HG03571 (cell line): ENCODE data around the gene TBKBP1.
A peak's percentile ranks its signal among the peaks of the same experiment; 100 is the strongest.
"Not testable (repeated sequence)": the region's sequence is repeated elsewhere in the genome, so short reads cannot be mapped to it uniquely, and the experiment has no call there.

ENCODE experiments used
- ATAC-seq: cut with Tn5 transposase; IDR thresholded peaks from one replicate; pipeline ENCODE4 v1.9.1; 2021; ENCODE audit not compliant: unreplicated experiment

The TBKBP1 gene

DNA sequence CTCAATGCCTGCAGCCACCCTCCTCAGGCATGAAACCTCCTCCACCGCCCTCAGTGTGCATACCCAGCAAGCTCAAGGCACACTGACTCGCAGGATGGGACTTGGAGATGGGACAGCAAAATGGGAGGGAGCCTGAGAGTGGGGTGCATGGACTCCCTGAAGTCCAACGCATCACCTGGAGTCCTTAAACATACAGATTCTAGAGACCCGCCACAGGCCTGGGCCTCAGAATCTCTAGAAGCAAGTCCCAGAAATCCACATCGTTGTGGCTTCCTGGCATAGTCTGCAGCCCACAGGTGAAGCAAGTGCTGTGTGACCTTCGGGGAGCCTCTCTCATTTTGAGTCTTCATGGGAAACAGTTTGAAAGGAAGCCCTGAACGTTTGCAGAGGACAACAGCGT, 35.5 kb downstream of the TBKBP1 start:
- ATAC-seq = no peak

DNA sequence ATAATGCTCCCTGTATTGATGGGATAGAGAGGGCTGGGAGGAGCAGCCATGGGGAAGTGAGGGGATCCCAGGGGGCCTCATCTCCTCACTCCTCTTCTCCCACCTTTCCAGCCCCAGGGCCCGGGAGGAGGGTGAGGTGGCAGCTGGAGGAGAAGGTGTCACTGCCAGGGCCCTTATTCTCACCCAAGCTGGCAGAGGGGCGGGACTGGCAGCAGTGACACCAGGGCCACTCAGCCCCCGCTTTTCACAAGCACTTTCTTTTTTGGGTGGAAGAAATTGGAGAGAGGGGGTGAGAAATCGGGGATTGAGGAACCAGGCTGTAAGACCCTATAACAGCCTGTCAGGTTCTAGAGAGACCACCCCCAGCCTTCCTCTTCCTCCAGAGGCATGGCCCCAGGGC, 36.7 kb downstream of the TBKBP1 start:
- no peak for ATAC-seq

DNA sequence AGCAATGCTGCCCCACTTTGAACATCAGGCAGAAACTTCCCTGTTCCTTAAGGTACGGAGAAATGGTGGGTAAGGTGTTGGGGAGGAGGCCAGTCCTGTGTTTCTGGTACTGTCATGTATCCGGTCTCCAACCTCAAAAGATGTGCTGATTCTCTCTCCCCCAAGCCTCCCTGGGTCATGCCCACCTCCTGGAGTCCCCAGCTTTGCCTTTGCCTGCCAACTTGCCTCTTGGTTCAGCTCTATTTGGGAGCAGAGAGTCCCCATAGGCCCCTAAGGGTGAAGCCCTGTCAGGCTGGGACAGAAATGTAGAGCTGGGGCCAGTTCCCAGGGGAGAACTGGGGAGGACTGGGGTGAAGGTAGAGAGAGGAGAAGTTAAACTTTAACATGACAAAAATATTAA, 37.4 kb downstream of the TBKBP1 start:
- ATAC-seq = no peak

DNA sequence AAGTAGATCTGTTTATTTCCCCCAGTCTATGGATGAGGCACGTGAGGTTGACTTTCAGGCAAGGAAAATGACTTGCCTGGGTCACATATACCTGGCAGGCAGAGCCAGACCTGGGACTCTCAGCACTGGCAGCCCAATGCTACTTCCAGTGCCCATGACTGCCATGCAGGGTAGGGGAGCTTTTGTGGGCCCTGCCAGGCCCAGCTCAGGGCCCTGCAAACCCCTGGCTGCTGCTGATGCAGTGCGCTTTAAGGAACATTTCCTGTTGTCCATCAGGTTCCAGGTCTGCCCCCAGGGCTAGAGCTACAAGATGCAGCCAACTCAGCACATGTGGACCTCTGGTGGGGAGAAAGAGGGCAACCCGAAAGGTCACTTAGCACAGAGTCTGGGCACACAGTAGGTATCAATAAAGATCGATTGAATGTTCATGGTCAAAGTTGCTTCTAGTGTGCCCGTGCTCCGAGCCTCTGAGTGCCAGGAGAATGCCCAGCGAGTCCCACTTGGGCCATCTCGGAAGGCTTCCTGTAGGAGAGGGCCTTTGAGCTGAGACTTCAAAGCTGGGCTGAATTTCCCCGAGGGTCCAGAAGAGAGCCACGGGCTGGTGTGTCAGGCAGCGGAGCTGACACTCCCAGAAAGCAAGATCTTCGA, 38.6 kb downstream of the TBKBP1 start:
- ATAC-seq = no peak

DNA sequence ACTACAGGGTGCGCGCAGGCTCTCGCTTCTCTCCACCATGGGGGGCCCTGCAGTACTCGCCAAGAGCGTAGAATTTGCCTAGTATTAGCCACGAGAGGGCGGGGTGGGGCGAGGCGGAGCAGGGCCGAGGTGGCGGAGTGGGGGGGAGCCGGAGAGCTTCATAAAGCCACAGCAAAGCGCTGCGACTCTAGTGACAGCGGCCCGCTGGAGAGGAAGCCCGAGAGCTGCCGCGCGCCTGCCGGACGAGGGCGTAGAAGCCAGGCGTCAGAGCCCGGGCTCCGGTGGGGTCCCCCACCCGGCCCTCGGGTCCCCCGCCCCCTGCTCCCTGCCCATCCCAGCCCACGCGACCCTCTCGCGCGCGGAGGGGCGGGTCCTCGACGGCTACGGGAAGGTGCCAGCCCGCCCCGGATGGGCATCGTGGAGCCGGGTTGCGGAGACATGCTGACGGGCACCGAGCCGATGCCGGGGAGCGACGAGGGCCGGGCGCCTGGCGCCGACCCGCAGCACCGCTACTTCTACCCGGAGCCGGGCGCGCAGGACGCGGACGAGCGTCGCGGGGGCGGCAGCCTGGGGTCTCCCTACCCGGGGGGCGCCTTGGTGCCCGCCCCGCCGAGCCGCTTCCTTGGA, 39.2 kb downstream of the TBKBP1 start, which contains the start of gene TBX21:
Gene TBX21, plus strand, starts transcription at position 190 of the 627 bp plus-strand sequence. Its CDS starts 219 bp downstream, at position 409.
- peak; percentile 45 for ATAC-seq

DNA sequence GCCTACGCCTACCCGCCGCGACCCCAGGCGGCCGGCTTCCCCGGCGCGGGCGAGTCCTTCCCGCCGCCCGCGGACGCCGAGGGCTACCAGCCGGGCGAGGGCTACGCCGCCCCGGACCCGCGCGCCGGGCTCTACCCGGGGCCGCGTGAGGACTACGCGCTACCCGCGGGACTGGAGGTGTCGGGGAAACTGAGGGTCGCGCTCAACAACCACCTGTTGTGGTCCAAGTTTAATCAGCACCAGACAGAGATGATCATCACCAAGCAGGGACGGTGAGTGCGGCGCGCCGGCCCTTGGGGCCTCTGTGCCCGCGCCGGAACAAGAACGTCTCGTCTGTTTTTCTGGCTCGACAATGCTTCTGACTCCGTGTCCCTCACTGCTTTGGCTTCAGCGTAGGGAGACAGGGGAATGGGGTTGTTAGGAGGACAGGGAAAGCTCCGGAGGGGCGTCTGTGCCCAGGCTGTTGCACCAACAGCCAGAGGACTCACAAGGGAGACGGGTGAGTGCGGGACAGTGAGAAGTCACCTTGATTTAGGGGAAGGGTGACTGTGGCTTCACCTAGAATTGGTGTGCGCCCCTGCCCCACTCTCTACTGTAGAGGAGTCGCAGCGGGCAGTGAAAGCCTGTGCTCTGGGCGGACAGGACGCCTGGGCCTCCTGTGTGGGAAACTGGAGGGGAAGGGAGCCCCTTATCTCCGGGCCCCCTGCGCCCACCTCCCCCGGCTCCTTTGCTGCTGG, 39.9 kb downstream of the TBKBP1 start:
- peak; percentile 11 for ATAC-seq

DNA sequence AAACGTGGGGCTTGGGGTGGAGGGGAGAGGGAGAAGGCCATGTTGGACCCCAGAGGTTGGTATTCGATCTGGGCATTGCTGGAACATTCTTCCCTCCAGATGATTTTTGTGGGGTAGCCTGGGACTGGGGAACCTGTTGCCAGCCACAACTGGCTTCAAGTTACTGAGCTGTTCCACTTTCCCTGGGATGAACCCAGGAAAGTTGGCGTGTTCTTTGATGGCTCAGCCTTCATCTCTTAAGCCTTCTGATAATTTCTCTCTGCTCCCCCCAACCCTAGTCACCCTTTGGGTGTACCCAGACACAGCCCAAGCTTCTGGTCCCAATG, 41.1 kb downstream of the TBKBP1 start:
- ATAC-seq = no peak

DNA sequence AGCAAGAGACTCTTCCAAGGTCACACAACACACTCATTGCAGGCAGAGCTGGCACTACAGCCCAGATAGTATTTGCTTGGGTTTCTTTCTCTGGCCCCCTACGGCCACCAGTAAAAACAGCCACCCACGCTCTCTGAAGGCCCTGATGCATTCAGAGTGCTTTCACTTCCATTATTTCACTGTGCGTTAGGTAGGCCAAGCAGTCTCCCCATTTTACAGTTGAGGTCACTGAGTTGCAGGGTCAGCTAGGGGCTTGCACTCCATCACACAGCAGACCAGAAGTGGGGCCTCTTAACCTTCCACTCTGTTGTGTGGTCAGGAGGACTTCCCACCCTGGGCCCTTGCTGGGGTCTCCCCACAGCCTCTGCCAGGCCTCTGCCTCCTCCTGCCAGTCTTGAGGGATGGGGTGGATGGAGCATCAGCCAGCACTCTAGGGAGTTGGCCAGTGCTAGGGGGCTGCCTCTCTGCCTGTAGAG, 41.6 kb downstream of the TBKBP1 start:
- peak; percentile 41 for ATAC-seq

DNA sequence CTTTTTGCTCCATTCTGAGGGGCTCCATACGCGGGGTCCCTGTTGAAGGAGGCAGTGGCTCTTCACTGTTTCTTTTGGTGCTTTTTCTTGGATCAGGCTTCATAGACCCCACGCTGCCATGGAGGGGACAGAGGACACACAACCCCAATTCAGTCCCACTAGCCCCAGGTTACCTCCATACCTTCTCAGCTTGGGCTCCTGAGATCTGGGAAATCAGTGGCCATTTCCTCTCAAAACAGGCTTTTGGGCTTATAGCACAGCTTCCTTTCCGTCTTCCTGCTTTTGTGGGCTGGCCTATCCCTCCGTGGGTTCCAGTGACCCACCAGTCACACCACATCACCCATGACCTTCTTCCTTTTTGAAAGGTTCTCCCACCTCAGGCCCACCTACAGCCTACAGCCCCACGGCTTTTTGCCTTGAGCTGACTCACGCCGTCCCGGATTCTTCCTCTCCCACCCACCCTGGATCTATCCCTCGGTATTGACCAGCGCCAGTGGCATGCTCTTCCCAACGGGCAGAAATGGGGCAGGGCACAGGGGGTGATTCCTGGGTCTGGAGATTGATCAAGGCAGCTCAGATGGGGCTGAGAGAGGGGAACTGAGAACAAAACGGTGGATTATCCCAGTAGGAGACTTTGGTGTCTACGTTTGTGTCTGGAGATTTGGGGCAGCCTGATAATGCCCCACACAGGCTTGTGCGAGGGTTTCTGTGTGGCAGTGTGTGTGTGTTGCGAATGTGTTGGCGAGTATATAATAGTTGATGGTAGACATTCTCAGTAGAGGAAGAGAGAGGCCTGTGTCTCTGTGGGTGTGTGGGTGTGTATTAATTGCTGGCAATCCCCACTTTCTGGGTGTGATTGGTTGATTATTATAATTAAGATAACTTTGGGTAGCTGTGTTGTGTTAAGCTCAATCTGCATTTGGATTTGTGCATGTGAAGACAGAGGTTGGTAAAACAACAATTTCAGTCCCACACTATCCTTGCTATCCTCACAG, 42.8 kb downstream of the TBKBP1 start:
- ATAC-seq = no peak

DNA sequence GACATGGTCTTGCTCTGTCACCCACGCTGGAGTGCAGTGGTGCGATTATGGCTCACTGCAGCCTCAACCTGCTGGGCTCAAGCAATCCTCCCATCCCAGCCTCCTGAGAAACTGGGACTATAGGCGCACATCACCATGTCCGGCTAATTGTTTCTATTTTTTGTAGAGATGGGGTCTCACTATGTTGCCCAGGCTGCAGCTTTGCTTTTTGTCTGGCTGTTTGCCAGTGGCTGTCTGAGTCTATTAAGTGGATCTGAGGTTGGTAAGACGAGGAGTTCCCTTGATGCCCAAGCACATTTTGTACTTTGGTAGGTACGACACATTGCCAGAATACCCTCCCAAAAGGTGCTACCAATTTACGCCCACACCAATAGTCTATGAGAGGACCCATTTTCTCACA, 44.2 kb downstream of the TBKBP1 start:
- no peak for ATAC-seq

DNA sequence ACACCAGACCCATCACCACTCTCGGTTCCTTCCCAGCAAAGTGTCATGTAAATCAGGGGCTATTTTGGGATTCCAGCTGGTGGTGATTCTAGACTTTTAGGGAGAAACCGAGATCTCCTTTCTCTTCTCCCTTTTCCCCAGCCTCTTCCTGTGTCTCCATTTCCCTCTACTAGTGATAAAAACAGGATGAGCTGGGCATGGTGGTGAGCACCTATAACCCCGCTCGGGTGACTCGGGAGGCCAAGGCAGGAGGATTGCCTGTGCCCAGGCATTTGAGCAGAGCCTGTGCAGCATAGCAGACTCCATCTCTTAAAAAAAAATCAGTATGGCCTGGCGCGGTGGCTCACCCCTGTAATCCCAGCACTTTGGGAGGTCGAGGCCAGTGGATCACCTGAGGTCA, 45.2 kb downstream of the TBKBP1 start:
- no peak for ATAC-seq

DNA sequence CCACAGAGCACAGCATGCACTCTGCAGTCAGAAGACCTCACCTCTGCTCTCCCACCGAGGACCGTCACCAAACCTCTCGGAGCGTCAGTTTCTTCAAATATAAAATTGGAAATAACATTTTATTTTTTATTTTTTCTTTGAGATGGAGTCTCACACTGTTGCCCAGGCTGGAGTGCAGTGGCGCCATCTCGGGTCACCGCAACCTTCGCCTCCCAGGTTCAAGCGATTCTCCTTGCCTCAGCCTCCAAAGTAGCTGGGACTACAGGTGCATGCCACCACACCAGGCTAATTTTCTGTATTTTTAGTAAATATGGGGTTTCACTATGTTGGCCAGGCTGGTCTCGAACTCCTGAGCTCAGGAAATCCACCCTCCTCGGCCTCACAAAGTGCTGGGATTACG, 46.0 kb downstream of the TBKBP1 start:
- ATAC-seq = not testable (repeated sequence)

DNA sequence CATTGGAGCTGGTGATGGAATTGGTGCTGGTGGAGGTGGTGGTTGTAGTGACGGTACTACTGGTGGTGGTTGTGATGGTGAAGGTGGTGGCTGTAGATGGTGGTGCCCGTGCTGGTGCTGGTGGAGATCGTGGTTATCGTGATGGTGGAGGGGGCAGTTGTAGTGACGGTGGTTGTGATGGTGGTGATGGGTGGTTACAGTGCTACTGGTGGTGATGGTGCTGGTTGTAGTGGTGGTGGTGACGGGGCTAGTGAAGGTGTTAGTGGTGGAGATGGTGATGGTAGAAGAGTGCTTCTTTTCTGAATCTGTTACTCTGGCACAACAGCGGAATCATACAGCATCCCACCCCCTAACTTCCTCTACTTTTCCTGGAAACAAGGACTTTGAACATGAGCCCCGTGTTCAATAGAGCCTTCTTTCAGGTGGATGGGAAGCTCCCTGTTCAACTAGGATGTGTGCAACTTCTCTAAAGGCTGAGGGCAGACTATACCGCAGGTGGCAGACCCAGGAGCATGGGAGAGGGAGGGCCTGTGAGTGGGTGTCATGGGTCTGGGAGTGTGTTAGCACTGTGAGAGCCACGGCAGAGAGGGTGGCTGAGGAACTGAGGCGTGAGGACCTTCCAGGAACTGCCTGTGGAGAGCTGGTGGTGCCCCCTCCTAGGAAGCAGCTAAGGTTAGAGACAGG, 47.3 kb downstream of the TBKBP1 start:
- no peak for ATAC-seq

DNA sequence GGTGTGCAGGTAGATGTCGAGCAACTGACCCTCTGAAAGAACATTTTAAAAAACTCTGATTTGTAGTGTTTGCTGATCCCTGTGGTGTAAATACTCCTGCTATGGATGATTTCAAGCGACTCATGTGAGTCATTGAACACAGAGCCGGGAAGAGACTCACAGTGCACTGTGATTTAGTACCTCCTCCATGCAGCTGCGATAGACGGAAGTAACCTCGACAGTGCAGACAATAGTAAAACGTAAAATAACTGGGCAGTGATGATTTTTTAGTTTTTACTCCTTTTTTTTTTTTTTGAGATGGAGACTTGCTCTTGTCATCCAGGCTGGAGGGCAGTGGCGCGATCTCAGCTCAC, 47.8 kb downstream of the TBKBP1 start:
- ATAC-seq = no peak

DNA sequence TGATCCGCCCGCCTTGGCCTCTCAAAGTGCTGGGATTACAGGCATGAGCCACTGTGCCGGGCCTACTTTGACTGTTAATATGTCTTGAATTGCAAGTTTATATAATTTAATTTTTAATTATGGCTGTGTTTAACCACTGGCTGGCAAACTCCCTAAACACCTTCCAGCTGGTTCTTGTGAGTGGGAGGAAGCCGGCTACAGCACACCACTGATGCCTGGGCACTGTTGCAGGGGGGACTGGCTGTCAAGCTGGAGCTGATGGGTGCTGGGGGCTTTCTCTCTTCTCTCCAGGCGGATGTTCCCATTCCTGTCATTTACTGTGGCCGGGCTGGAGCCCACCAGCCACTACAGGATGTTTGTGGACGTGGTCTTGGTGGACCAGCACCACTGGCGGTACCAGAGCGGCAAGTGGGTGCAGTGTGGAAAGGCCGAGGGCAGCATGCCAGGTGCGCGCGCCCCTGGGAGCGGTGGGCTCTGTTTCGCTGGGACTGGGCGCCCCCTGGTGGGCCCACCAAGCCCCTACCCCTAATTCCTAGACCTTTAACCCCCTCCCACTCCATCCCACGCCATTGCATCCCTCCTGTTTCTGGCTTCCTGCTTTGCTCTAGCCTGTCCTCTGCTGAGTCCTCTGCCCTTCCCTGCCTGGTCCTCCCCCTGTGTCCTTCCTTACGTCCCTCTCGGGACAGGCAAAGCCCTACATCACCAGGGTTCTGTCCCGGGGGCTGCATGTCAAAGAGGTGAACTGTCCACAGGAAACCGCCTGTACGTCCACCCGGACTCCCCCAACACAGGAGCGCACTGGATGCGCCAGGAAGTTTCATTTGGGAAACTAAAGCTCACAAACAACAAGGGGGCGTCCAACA, 48.6 kb downstream of the TBKBP1 start:
- no peak for ATAC-seq

DNA sequence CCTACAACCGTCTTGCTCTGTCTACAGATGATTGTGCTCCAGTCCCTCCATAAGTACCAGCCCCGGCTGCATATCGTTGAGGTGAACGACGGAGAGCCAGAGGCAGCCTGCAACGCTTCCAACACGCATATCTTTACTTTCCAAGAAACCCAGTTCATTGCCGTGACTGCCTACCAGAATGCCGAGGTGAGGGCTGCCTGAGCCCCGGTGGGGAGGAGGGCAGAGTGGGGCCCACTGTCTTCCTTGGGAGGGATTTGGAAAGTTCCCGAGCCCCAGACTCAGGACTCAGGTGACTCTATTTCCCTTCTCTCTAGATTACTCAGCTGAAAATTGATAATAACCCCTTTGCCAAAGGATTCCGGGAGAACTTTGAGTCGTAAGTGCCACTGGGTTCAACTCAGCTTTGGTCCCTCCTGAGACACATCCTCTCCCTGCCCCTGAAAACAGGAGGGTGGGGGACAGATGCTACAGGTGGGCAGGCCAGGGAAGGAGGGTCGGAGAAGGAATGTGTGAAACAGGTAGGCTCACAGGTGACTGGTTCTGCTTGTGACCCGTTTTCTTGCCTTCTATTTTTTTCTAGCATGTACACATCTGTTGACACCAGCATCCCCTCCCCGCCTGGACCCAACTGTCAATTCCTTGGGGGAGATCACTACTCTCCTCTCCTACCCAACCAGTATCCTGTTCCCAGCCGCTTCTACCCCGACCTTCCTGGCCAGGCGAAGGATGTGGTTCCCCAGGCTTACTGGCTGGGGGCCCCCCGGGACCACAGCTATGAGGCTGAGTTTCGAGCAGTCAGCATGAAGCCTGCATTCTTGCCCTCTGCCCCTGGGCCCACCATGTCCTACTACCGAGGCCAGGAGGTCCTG, 50.4 kb downstream of the TBKBP1 start:
- ATAC-seq = no peak

DNA sequence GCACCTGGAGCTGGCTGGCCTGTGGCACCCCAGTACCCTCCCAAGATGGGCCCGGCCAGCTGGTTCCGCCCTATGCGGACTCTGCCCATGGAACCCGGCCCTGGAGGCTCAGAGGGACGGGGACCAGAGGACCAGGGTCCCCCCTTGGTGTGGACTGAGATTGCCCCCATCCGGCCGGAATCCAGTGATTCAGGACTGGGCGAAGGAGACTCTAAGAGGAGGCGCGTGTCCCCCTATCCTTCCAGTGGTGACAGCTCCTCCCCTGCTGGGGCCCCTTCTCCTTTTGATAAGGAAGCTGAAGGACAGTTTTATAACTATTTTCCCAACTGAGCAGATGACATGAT, 51.0 kb downstream of the TBKBP1 start:
- no peak for ATAC-seq

DNA sequence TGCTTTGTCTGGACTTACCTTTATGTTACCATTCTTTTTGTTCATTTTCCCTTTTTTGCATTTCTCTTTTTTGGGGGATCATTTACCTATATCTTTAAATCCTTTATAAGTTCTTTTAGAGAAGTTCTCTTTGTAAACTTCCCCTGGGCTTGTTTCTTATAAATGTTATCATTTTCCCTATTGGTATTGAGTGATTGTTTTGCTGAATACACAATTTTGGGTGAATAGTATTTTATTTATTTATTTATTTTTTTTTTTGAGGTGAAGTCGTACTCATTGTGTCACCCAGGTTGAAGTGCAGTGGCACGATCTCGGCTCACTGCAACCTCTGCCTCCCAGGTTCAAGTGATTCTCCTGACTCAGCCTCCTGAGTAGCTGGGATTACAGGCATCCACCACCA, 57.5 kb downstream of the TBKBP1 start:
- ATAC-seq = no peak

DNA sequence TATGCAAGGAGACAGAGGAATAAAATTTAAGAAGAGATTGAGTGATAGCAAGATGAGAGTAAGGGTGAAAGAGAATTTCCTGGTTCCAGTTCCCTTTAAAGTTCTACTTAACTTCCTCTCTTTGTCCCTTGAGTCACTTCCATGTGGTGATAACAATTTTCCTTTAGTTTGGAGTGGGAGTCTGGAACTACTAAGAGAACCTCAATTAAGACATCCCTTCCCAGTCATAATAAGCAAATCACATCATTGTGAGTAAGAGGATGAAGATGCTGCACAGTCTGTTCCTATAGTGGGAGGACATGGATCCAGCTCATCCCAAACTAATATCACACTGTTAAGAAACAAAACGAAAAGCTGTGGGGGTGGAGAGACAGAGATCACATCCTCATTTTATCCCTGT, 63.4 kb downstream of the TBKBP1 start:
- ATAC-seq = no peak
